GM19025 (cell line): ENCODE data around the gene C19orf73.

ENCODE experiments used
- ATAC-seq: cut with Tn5 transposase; IDR thresholded peaks from one replicate; pipeline ENCODE4 v1.9.1; 2021; ENCODE audit warnings: mild to moderate bottlenecking, low read depth, moderate library complexity; ENCODE audit not compliant: unreplicated experiment

The C19orf73 gene

DNA sequence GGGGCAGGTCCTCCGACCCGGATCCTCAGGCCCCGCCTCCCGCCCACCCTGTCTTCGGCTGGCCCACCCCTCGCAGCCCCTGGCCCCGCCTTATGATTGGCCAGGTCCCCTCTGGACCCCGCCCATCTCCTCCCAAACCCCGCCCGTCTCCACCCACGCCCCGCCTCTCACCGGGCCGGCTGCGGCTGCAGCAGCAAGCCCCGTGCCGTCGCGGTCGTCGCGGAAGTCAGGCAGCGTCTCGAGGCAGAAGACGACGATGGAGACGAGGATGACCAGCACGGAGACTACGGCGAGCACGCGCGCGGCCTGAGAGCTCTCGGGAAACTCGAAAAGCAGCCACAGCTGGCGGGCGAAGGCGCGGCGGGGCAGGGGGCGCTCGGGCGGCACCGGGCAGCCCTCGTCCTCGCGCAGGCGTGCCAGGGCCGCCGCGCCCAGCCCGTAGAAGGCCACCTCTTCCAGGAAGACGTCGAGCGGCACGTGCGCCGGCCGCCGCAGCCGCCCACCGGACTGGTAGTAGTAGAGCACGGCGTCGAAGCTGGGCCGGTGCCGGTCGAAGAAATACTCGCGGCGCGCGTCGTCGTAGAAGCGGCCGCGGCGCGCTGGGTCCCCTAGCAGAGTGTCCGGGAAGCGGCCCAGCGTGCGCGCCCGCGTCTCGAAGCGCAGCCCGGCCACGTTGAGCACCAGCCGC lies 46.9 kb downstream of the C19orf73 start:
- ATAC-seq, result no peak

- ATAC-seq, result no peak
Measured at GRCh38 chr19:49070416-49070815, 48.5 kb downstream of the C19orf73 start.

DNA sequence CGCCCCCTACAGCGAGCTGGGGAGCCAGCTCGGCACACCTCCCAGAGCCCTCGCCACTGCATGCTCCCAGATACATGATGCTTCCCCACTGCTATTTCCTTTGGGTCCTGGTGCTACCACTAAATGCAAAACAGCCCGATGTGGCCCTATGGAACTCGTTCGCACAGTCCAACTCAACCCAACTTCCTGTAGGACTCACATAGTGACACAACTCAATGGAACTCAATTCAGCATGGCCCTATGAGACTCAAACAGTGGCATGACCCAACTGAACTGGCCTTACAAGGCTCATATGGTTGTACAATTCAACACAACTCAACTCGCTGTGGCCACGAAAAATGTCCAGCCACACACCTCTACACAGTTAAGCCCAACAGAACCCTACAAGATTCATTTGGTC lies 49.9 kb downstream of the C19orf73 start:
- ATAC-seq, result no peak
